GM18951 (cell line): ENCODE results near the gene ZNF554.
"Not testable (repeated sequence)": the region's sequence is repeated elsewhere in the genome, so short reads cannot be mapped to it uniquely, and the experiment has no call there.

ENCODE experiments used
- POLR2A ChIP-seq: IDR thresholded peaks from 4 replicates; pipeline ENCODE4 v1.6.1; 2011; ENCODE audit warnings: mild to moderate bottlenecking; ENCODE audit not compliant: insufficient read length, insufficient read depth; ENCODE audit errors: extremely low read depth
- in situ Hi-C: fragments of 300-500 bp; cut with MboI; formaldehyde crosslinking; loops from one replicate; pipeline ENCODE4 v1.12.0; 2022; ENCODE audit warnings: low sequenced_read_pairs, mixed read lengths, inconsistent platforms; ENCODE audit not compliant: unreplicated experiment

The ZNF554 gene

GRCh38 chr19:2865334-2866100, 45.8 kb downstream of the ZNF554 start:
- in situ Hi-C loops, result no loop called here
- no peak for TF ChIP-seq POLR2A

GRCh38 chr19:2866495-2867024, 46.9 kb downstream of the ZNF554 start:
- in situ Hi-C loops, result no loop called here
- TF ChIP-seq POLR2A, result no peak

GRCh38 chr19:2867025-2867991, 47.6 kb downstream of the ZNF554 start, which contains the start of gene ZNF556:
TSS of gene ZNF556 (plus strand) at chr19:2867335. CDS start at chr19:2867422, 87 bp downstream.
- TF ChIP-seq POLR2A, result no peak
- in situ Hi-C loops, result no loop called here

GRCh38 chr19:2869618-2870017, 50.0 kb downstream of the ZNF554 start:
- in situ Hi-C loops, result no loop called here
- TF ChIP-seq POLR2A, result no peak

- in situ Hi-C loops, result not testable (repeated sequence)
Observed at GRCh38 chr19:2872175-2872574, 52.5 kb downstream of the ZNF554 start.

- in situ Hi-C loops, result no loop called here
- TF ChIP-seq POLR2A, result no peak
Observed at GRCh38 chr19:2877398-2878331, 58.0 kb downstream of the ZNF554 start.

- in situ Hi-C loops, result no loop called here
- no peak for TF ChIP-seq POLR2A
Observed at GRCh38 chr19:2883686-2884439, 64.2 kb downstream of the ZNF554 start.

- in situ Hi-C loops, result no loop called here
- no peak for TF ChIP-seq POLR2A
Observed at GRCh38 chr19:2885736-2886135, 66.1 kb downstream of the ZNF554 start.
